ENCODE measurements around the gene ETS2.

GRCh38 chr21:38850277-38850951 is 44.7 kb downstream of the ETS2 start:
- TF ChIP-seq, protein P1, sequence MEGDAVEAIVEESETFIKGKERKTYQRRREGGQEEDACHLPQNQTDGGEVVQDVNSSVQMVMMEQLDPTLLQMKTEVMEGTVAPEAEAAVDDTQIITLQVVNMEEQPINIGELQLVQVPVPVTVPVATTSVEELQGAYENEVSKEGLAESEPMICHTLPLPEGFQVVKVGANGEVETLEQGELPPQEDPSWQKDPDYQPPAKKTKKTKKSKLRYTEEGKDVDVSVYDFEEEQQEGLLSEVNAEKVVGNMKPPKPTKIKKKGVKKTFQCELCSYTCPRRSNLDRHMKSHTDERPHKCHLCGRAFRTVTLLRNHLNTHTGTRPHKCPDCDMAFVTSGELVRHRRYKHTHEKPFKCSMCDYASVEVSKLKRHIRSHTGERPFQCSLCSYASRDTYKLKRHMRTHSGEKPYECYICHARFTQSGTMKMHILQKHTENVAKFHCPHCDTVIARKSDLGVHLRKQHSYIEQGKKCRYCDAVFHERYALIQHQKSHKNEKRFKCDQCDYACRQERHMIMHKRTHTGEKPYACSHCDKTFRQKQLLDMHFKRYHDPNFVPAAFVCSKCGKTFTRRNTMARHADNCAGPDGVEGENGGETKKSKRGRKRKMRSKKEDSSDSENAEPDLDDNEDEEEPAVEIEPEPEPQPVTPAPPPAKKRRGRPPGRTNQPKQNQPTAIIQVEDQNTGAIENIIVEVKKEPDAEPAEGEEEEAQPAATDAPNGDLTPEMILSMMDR (IDR thresholded peaks at IDR 0.05; ENCODE audit: insufficient read depth, low read length, poor library complexity, severe bottlenecking) = no peak
- no peak for TF ChIP-seq EZH2phosphoT487 (conservative IDR thresholded peaks at IDR 0.05; ENCODE audit: low read length)
